HEK293 (cell line): Measurements from ENCODE around the gene CAPN13.

ENCODE experiments used
- CTCF ChIA-PET: fragments of 350-600 bp; formaldehyde crosslinking; extraction: SDS; loops from one replicate; lab custom pipeline; 2021; ENCODE audit warnings: antibody characterized with exemption; lab: Yijun Ruan, JAX
- POLR2A ChIA-PET: fragments of 300-600 bp; formaldehyde crosslinking; extraction: SDS; loops from one replicate; lab custom pipeline; 2020; ENCODE audit warnings: antibody characterized with exemption, inconsistent platforms; lab: Yijun Ruan, JAX
- H3K27ac ChIP-seq: fragments of 200-500 bp; sonication (Bioruptor generic); 2 replicates; pipeline ENCODE4 v1.5.1; 2014; ENCODE audit warnings: low read depth, low read length, control low read depth, inconsistent platforms; ENCODE audit errors: extremely low read depth
- H3K36me3 ChIP-seq, 2 experiments: fragments of 200-500 bp in 1 of 2; sonication (Bioruptor generic) in 1 of 2; 1 replicate in 1 of 2; 2 replicates in 1 of 2; pipeline ENCODE4 v1.5.1; 2014 to 2017; ENCODE audit warnings: inconsistent platforms in 2 of 2, low read length in 2 of 2; ENCODE audit not compliant: control insufficient read depth in 2 of 2, insufficient read depth in 1 of 2
- H3K4me1 ChIP-seq: fragments of 200-500 bp; sonication (Bioruptor generic); 2 replicates; pipeline ENCODE4 v1.5.1; 2014; ENCODE audit warnings: mild to moderate bottlenecking, low read length, inconsistent platforms; ENCODE audit not compliant: control insufficient read depth, insufficient read depth
- H3K4me3 ChIP-seq: 2 replicates; pipeline ENCODE4 v1.5.1; 2011; ENCODE audit warnings: low read depth, mild to moderate bottlenecking, control low read depth, low read length, moderate library complexity
- H3K9me3 ChIP-seq: fragments of 200-500 bp; sonication (Bioruptor generic); 2 replicates; pipeline ENCODE4 v1.5.1; 2014; ENCODE audit warnings: low read depth, low read length, inconsistent platforms; ENCODE audit not compliant: control insufficient read depth, insufficient read depth
- BCL11B ChIP-seq: fragments of 450-650 bp; formaldehyde crosslinking; IDR thresholded peaks from 2 replicates; pipeline ENCODE4 v1.5.1; 2016; ENCODE audit warnings: low read depth, missing biosample characterization, missing genetic modification characterization
- MYNN ChIP-seq: fragments of 450-650 bp; formaldehyde crosslinking; IDR thresholded peaks from 2 replicates; pipeline ENCODE4 v1.5.1; 2016; ENCODE audit warnings: missing biosample characterization, missing genetic modification characterization, borderline replicate concordance
- RBAK ChIP-seq: fragments of 450-650 bp; formaldehyde crosslinking; IDR thresholded peaks from 2 replicates; pipeline ENCODE4 v1.5.1; 2016; ENCODE audit warnings: missing biosample characterization, missing genetic modification characterization
- SCRT1 ChIP-seq: fragments of 450-650 bp; formaldehyde crosslinking; IDR thresholded peaks from 2 replicates; pipeline ENCODE4 v1.5.1; 2016; ENCODE audit warnings: missing biosample characterization, missing genetic modification characterization, borderline replicate concordance
- SP2 ChIP-seq: fragments of 450-650 bp; formaldehyde crosslinking; IDR thresholded peaks from 2 replicates; pipeline ENCODE4 v1.5.1; 2016; ENCODE audit warnings: missing biosample characterization, missing genetic modification characterization
- WT1 ChIP-seq: fragments of 450-650 bp; formaldehyde crosslinking; IDR thresholded peaks from 2 replicates; pipeline ENCODE4 v1.5.1; 2016; ENCODE audit warnings: missing biosample characterization, missing genetic modification characterization
- ZEB2 ChIP-seq: fragments of 450-650 bp; formaldehyde crosslinking; IDR thresholded peaks from 2 replicates; pipeline ENCODE4 v1.5.1; 2016; ENCODE audit warnings: missing biosample characterization, missing genetic modification characterization
- ZFHX2 ChIP-seq: fragments of 450-650 bp; formaldehyde crosslinking; conservative IDR thresholded peaks from 2 replicates; pipeline ENCODE4 v1.5.1; 2016; ENCODE audit warnings: missing biosample characterization, missing genetic modification characterization
- ZNF157 ChIP-seq: fragments of 450-650 bp; formaldehyde crosslinking; IDR thresholded peaks from 2 replicates; pipeline ENCODE4 v1.5.1; 2016; ENCODE audit warnings: missing biosample characterization, missing genetic modification characterization
- ZNF19 ChIP-seq: fragments of 450-650 bp; formaldehyde crosslinking; IDR thresholded peaks from 2 replicates; pipeline ENCODE4; 2016; ENCODE audit warnings: missing biosample characterization, missing genetic modification characterization, low read depth
- ZNF23 ChIP-seq: fragments of 450-650 bp; formaldehyde crosslinking; IDR thresholded peaks from 2 replicates; pipeline ENCODE4 v1.5.1; 2016; ENCODE audit warnings: missing biosample characterization, missing genetic modification characterization, borderline replicate concordance
- ZNF391 ChIP-seq: fragments of 450-650 bp; formaldehyde crosslinking; IDR thresholded peaks from 2 replicates; pipeline ENCODE4 v1.5.1; 2016; ENCODE audit warnings: low read depth, missing biosample characterization, missing genetic modification characterization, borderline replicate concordance
- ZNF404 ChIP-seq: fragments of 450-650 bp; formaldehyde crosslinking; IDR thresholded peaks from 2 replicates; pipeline ENCODE4 v1.5.1; 2017; ENCODE audit warnings: missing biosample characterization, missing genetic modification characterization
- ZNF426 ChIP-seq: fragments of 450-650 bp; formaldehyde crosslinking; IDR thresholded peaks from 2 replicates; pipeline ENCODE4 v1.5.1; 2017; ENCODE audit warnings: missing biosample characterization, missing genetic modification characterization, mild to moderate bottlenecking, inconsistent platforms, moderate library complexity
- ZNF433 ChIP-seq: fragments of 450-650 bp; formaldehyde crosslinking; IDR thresholded peaks from 2 replicates; pipeline ENCODE4 v1.5.1; 2016; ENCODE audit warnings: missing biosample characterization, missing genetic modification characterization, low read depth
- ZNF48 ChIP-seq: fragments of 450-650 bp; formaldehyde crosslinking; IDR thresholded peaks from 2 replicates; pipeline ENCODE4 v1.5.1; 2016; ENCODE audit warnings: missing biosample characterization, missing genetic modification characterization
- ZNF555 ChIP-seq: fragments of 450-650 bp; formaldehyde crosslinking; conservative IDR thresholded peaks from 2 replicates; pipeline ENCODE4 v1.5.1; 2017; ENCODE audit warnings: missing biosample characterization, mild to moderate bottlenecking, missing genetic modification characterization, inconsistent platforms
- ZNF558 ChIP-seq: fragments of 450-650 bp; formaldehyde crosslinking; IDR thresholded peaks from 2 replicates; pipeline ENCODE4 v1.5.1; 2016; ENCODE audit warnings: missing biosample characterization, missing genetic modification characterization
- ZNF600 ChIP-seq: fragments of 450-650 bp; formaldehyde crosslinking; IDR thresholded peaks from 2 replicates; pipeline ENCODE4 v1.5.1; 2016; ENCODE audit warnings: missing biosample characterization, missing genetic modification characterization
- ZNF629 ChIP-seq: fragments of 450-650 bp; formaldehyde crosslinking; IDR thresholded peaks from 2 replicates; pipeline ENCODE4 v1.5.1; 2017; ENCODE audit warnings: missing biosample characterization, missing genetic modification characterization
- ZNF785 ChIP-seq: fragments of 450-650 bp; formaldehyde crosslinking; IDR thresholded peaks from 2 replicates; pipeline ENCODE4 v1.5.1; 2016; ENCODE audit warnings: missing biosample characterization, missing genetic modification characterization
- ZXDB ChIP-seq: fragments of 450-650 bp; formaldehyde crosslinking; IDR thresholded peaks from 2 replicates; pipeline ENCODE4 v1.5.1; 2016; ENCODE audit warnings: missing biosample characterization, missing genetic modification characterization
- TF ChIP-seq, protein P1 (sequence below): fragments of 450-650 bp; IDR thresholded peaks from 2 replicates; pipeline ENCODE4 v1.5.1; 2018; ENCODE audit warnings: missing biosample characterization, mild to moderate bottlenecking, missing genetic modification characterization
- TF ChIP-seq, protein P2 (sequence below): fragments of 450-650 bp; formaldehyde crosslinking; IDR thresholded peaks from 2 replicates; pipeline ENCODE4 v1.5.1; 2017; ENCODE audit warnings: missing biosample characterization, missing genetic modification characterization
- TF ChIP-seq, protein P3 (sequence below): fragments of 450-650 bp; formaldehyde crosslinking; IDR thresholded peaks from 2 replicates; pipeline ENCODE4 v1.5.1; 2017; ENCODE audit warnings: missing biosample characterization, missing genetic modification characterization
- TF ChIP-seq, protein P4 (sequence below): fragments of 450-650 bp; formaldehyde crosslinking; IDR thresholded peaks from 2 replicates; pipeline ENCODE4 v1.5.1; 2016; ENCODE audit warnings: missing biosample characterization, missing genetic modification characterization

The CAPN13 gene

DNA sequence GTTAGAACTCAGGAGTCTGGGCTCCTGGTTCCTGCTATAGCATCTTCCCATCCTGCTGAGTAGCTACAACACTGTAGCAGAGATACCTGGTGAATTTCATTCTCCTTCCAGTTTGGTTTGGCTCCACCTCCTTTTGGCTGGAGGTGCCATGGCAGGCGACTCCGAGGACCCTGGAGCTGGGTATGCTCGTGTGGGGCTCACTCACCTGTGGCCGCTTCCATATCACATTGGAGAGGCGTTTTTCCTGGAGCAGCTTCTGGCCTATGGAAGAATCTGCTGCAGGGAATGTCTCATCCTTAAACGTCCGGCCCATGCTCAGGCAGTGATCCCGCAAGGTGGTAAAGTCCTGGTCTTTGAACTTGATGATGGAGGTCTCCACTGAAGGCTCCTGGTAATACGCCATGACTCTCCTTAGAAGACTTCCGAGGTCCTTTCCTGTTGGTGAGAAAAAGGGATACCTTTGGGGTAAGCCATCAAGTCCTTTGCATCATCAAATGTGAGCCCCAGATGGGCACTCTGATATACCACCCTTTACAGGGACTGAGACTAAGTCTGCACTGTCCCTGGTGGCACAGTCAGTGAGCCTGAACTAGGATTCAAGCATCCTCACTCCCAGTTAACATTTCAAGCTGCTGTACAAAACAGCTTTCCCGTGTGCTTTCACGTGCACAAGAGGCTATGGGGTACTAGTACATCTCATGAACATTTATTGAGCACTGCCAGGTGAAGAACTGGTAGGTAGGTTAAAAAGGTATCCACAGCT is 20.1 kb downstream of the CAPN13 start:
- ChIA-PET CTCF (no interaction called here), POLR2A (no interaction called here)
- Histone ChIP-seq H3K9me3 (no peaks in the 10 kb centered on the region), H3K4me3 (no peak overlapping the region), H3K36me3 (no peaks in the 10 kb centered on the region), H3K4me1 (no peaks in the 10 kb centered on the region; the same call in 1 of the 2 replicates), H3K27ac (no peak overlapping the region)
- TF ChIP-seq MYNN (tag by site-specific recombination) (no peak), RBAK (tag by site-specific recombination) (no peak), ZNF404 (tag by site-specific recombination) (no peak), ZXDB (tag by site-specific recombination) (no peak), ZNF629 (no peak)
- TF ChIP-seq, protein P1, sequence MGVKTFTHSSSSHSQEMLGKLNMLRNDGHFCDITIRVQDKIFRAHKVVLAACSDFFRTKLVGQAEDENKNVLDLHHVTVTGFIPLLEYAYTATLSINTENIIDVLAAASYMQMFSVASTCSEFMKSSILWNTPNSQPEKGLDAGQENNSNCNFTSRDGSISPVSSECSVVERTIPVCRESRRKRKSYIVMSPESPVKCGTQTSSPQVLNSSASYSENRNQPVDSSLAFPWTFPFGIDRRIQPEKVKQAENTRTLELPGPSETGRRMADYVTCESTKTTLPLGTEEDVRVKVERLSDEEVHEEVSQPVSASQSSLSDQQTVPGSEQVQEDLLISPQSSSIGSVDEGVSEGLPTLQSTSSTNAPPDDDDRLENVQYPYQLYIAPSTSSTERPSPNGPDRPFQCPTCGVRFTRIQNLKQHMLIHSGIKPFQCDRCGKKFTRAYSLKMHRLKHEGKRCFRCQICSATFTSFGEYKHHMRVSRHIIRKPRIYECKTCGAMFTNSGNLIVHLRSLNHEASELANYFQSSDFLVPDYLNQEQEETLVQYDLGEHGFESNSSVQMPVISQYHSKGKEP: no peak
- TF ChIP-seq, all 188 proteins: peak for 0

DNA sequence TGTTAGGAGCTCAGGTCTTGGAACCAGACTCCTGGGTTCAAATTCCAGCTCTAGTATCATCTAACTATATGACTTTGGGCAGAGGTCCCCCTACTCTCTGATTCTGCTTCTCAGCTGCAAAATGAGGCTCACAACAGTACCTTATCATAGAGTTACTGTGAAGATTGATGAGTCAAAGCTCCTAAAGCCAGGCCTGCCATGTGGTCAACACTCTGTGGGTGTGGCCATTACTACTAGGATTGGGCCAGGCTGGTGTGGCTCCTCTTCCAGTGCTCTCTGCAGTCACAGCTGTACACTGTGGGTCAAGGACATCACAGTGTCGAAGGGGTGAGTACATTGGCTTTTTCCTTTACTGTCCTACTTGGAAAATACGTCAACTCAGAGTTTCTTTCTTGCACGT is 22.6 kb downstream of the CAPN13 start:
- CTCF ChIA-PET: interaction anchor here (1.0 kb wide), 1 partner anchor 385 kb away, joined by 3 read pairs; no protein-coding TSS in a partner anchor
- POLR2A ChIA-PET: no interaction called here

DNA sequence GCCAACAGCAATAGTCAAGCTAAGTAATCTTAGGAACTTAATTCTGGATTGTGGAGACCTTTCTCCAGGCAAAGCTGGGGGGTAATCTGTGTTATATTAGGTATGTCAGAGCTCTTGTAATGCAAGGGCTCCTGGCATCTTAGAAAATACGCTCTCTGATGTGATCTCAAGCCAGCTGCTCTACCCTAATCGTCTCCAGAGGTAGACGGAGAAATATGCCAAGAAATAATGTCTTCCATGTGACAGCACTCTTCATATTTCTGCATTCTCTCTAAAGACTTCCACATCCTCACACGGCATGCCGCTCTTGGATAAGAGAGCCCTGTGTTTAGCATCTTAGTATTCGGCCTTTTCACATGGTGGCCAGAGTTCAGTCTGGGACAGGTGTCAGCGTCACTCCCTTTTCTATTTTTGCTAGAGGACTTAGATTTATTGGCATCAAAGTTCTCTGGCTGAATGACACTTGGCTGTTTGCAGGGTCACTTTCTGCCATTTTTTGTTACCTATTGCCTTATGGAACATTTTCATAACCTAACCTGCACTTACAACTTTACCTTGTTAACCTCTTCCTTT is 25.2 kb downstream of the CAPN13 start:
- CTCF ChIA-PET: interaction anchor here (0.8 kb wide), 1 partner anchor 70 kb away, joined by 4 read pairs; no protein-coding TSS in a partner anchor
- Histone ChIP-seq H3K36me3 (no peaks in the 10 kb centered on the region), H3K9me3 (no peaks in the 10 kb centered on the region), H3K4me1 (no peaks in the 10 kb centered on the region; the same call in 1 of the 2 replicates), H3K27ac (no peak overlapping the region), H3K4me3 (no peak overlapping the region)
- POLR2A ChIA-PET: no interaction called here
- TF ChIP-seq, protein P2, sequence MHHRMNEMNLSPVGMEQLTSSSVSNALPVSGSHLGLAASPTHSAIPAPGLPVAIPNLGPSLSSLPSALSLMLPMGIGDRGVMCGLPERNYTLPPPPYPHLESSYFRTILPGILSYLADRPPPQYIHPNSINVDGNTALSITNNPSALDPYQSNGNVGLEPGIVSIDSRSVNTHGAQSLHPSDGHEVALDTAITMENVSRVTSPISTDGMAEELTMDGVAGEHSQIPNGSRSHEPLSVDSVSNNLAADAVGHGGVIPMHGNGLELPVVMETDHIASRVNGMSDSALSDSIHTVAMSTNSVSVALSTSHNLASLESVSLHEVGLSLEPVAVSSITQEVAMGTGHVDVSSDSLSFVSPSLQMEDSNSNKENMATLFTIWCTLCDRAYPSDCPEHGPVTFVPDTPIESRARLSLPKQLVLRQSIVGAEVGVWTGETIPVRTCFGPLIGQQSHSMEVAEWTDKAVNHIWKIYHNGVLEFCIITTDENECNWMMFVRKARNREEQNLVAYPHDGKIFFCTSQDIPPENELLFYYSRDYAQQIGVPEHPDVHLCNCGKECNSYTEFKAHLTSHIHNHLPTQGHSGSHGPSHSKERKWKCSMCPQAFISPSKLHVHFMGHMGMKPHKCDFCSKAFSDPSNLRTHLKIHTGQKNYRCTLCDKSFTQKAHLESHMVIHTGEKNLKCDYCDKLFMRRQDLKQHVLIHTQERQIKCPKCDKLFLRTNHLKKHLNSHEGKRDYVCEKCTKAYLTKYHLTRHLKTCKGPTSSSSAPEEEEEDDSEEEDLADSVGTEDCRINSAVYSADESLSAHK (tag by site-specific recombination): no peak
- TF ChIP-seq ZNF426 (tag by site-specific recombination): no peak
- no peak for TF ChIP-seq ZNF555 (tag by site-specific recombination)
- TF ChIP-seq ZNF23 (tag by site-specific recombination): no peak
- no peak for TF ChIP-seq ZNF19 (tag by site-specific recombination)
- TF ChIP-seq ZNF48 (tag by site-specific recombination): no peak
- TF ChIP-seq ZNF785 (tag by site-specific recombination): no peak
- TF ChIP-seq ZNF391 (tag by site-specific recombination): no peak

More for the DNA sequence above, 22.6 kb downstream of the CAPN13 start:
- TF ChIP-seq, protein P3, sequence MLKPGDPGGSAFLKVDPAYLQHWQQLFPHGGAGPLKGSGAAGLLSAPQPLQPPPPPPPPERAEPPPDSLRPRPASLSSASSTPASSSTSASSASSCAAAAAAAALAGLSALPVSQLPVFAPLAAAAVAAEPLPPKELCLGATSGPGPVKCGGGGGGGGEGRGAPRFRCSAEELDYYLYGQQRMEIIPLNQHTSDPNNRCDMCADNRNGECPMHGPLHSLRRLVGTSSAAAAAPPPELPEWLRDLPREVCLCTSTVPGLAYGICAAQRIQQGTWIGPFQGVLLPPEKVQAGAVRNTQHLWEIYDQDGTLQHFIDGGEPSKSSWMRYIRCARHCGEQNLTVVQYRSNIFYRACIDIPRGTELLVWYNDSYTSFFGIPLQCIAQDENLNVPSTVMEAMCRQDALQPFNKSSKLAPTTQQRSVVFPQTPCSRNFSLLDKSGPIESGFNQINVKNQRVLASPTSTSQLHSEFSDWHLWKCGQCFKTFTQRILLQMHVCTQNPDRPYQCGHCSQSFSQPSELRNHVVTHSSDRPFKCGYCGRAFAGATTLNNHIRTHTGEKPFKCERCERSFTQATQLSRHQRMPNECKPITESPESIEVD (tag by site-specific recombination): no peak
- TF ChIP-seq ZNF433 (tag by site-specific recombination): no peak
- no peak for TF ChIP-seq SCRT1 (tag by site-specific recombination)
- no peak for TF ChIP-seq ZFHX2 (tag by site-specific recombination)
- TF ChIP-seq WT1 (tag by site-specific recombination): no peak
- TF ChIP-seq, protein P4, sequence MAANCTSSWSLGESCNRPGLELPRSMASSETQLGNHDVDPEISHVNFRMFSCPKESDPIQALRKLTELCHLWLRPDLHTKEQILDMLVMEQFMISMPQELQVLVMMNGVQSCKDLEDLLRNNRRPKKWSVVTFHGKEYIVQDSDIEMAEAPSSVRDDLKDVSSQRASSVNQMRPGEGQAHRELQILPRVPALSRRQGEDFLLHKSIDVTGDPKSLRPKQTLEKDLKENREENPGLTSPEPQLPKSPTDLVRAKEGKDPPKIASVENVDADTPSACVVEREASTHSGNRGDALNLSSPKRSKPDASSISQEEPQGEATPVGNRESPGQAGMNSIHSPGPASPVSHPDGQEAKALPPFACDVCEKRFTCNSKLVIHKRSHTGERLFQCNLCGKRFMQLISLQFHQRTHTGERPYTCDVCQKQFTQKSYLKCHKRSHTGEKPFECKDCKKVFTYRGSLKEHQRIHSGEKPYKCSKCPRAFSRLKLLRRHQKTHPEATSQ (tag by site-specific recombination): no peak
- no peak for TF ChIP-seq SP2 (tag by site-specific recombination)
- no peak for TF ChIP-seq ZNF157 (tag by site-specific recombination)
- no peak for TF ChIP-seq ZEB2 (tag by site-specific recombination)
- no peak for TF ChIP-seq BCL11B (tag by site-specific recombination)
- TF ChIP-seq ZNF558 (tag by site-specific recombination): no peak
- no peak for TF ChIP-seq ZNF600 (tag by site-specific recombination)
- Histone ChIP-seq H3K4me1 (no peaks in the 10 kb centered on the region), H3K36me3 (no peaks in the 10 kb centered on the region), H3K27ac (no peak overlapping the region), H3K9me3 (no peaks in the 10 kb centered on the region), H3K4me3 (no peak overlapping the region)
